Activated CD8-positive, alpha-beta T cell treated with anti-CD3 and anti-CD28 coated beads for 36 hours (primary cell): Measurements from ENCODE around the gene OSBPL7. TPM values are rescaled to one million over a fixed set of nuclear protein-coding genes. Genes with fewer than 3 reads are reported as not detected.
A peak's percentile ranks its signal among the peaks of the same experiment; 100 is the strongest.

Source experiments
- ATAC-seq: fragments of 200-7000 bp; cut with Tn5 transposase; one replicate; pipeline ENCODE4 v1.10.0; 2021; ENCODE audit warnings: mild to moderate bottlenecking, moderate library complexity
- CTCF ChIA-PET: fragments of 350-600 bp; sonication (Branson Sonifier 250); formaldehyde crosslinking; loops from one replicate; lab custom pipeline; 2021; ENCODE audit warnings: antibody characterized with exemption; lab: Charles Lee
- POLR2A ChIA-PET: fragments of 350-600 bp; sonication (Branson Sonifier 250); formaldehyde crosslinking; loops from one replicate; lab custom pipeline; 2021; ENCODE audit warnings: antibody characterized with exemption; lab: Charles Lee
- DNase-seq: peaks from one replicate; pipeline ENCODE4 v3.0.0-alpha.2; 2020
- H3K27ac Mint-ChIP-seq: one replicate; pipeline ENCODE4 v1.8.0; 2021; ENCODE audit warnings: mild to moderate bottlenecking, mixed read lengths
- H3K27me3 Mint-ChIP-seq: one replicate; pipeline ENCODE4 v1.8.0; 2021; ENCODE audit warnings: mixed read lengths
- H3K36me3 Mint-ChIP-seq: one replicate; pipeline ENCODE4 v1.8.0; 2021; ENCODE audit warnings: low read depth, mixed read lengths
- H3K4me1 Mint-ChIP-seq: one replicate; pipeline ENCODE4 v1.8.0; 2021; ENCODE audit warnings: low read depth, mixed read lengths
- H3K4me3 Mint-ChIP-seq: one replicate; pipeline ENCODE4 v1.8.0; 2021; ENCODE audit warnings: mild to moderate bottlenecking, moderate library complexity, mixed read lengths
- H3K9me3 Mint-ChIP-seq: one replicate; pipeline ENCODE4 v1.8.0; 2021; ENCODE audit warnings: mixed read lengths
- CTCF ChIP-seq: fragments of 200-600 bp; IDR thresholded peaks from one replicate; pipeline ENCODE4 v1.8.0; 2022; ENCODE audit warnings: antibody characterized with exemption, mild to moderate bottlenecking
- intact Hi-C: fragments of 100-400 bp; cut with micrococcal nuclease; formaldehyde crosslinking; loops from one replicate; pipeline ENCODE4 v1.10.0; 2022
- total RNA-seq, 2 experiments: library from RNA; stranded (reverse); gene quantifications; one replicate each; pipeline ENCODE4 v1.2.3, GENCODE V29; 2021

OSBPL7 gene
- total RNA-seq, 2 experiments from 2014 or later = 18.0 to 19.8 TPM

- POLR2A ChIA-PET = interaction anchor here (1.6 kb wide), 1 partner anchor 125 kb away, joined by 5 read pairs; no protein-coding TSS in a partner anchor
- Mint-ChIP-seq H3K4me1 (peaks cover 9% of the 10 kb centered on the region), H3K9me3 (no peaks in the 10 kb centered on the region), H3K27ac (no peak overlapping the region), H3K36me3 (no peaks in the 10 kb centered on the region), H3K4me3 (peak overlapping the region; percentile 66), H3K27me3 (peaks cover 58% of the 10 kb centered on the region)
- intact Hi-C loops = no loop called here
- TF ChIP-seq CTCF = peak; percentile 78
- CTCF ChIA-PET = interaction anchor here (0.6 to 1.9 kb wide), 26 partner anchors 8 to 144 kb away, joined by 3 to 22 read pairs (median 4); no protein-coding TSS in a partner anchor
- ATAC-seq = peak; percentile 97
- peak; percentile 70 for DNase-seq
Observed at GRCh38 chr17:47789611-47790561, 31.7 kb downstream of the OSBPL7 start.

GRCh38 chr17:47785538-47786123 lies 36.0 kb downstream of the OSBPL7 start:
- H3K4me3 Mint-ChIP-seq = no peak overlapping the region
- CTCF ChIA-PET = interaction anchor here (0.7 to 1.6 kb wide), 6 partner anchors 16 to 122 kb away, joined by 3 to 6 read pairs (median 3); no protein-coding TSS in a partner anchor
- POLR2A ChIA-PET = interaction anchor here (0.6 to 1.3 kb wide), 4 partner anchors 19 to 358 kb away, joined by 3 to 6 read pairs (median 3); partner anchors contain the start of gene TBX21
- no peaks in the 10 kb centered on the region for H3K9me3 Mint-ChIP-seq
- DNase-seq = peak; percentile 64
- TF ChIP-seq CTCF = no peak
- H3K27ac Mint-ChIP-seq = no peak overlapping the region
- H3K27me3 Mint-ChIP-seq = peaks cover 42% of the 10 kb centered on the region
- peaks cover 9% of the 10 kb centered on the region for H3K4me1 Mint-ChIP-seq
- intact Hi-C loops = no loop called here
- no peaks in the 10 kb centered on the region for H3K36me3 Mint-ChIP-seq
- no peak for ATAC-seq

GRCh38 chr17:47781397-47781796 lies 40.2 kb downstream of the OSBPL7 start:
- DNase-seq (no peak), ATAC-seq (no peak)
- intact Hi-C loops = no loop called here
- no peaks in the 10 kb centered on the region for H3K36me3 Mint-ChIP-seq
- POLR2A ChIA-PET = no interaction called here
- no peak overlapping the region for H3K27ac Mint-ChIP-seq
- TF ChIP-seq CTCF = no peak
- peaks cover 38% of the 10 kb centered on the region for H3K27me3 Mint-ChIP-seq
- CTCF ChIA-PET = interaction anchor here (1.2 to 3.4 kb wide), 5 partner anchors 9 to 108 kb away, joined by 3 to 11 read pairs (median 3); partner anchors contain the start of gene SCRN2
- H3K9me3 Mint-ChIP-seq = no peaks in the 10 kb centered on the region
- H3K4me1 Mint-ChIP-seq = no peaks in the 10 kb centered on the region
- no peak overlapping the region for H3K4me3 Mint-ChIP-seq

GRCh38 chr17:47778184-47778635 lies 43.4 kb downstream of the OSBPL7 start:
- no peaks in the 10 kb centered on the region for H3K4me1 Mint-ChIP-seq
- POLR2A ChIA-PET = interaction anchor here (0.6 kb wide), 1 partner anchor 165 kb away, joined by 4 read pairs; no protein-coding TSS in a partner anchor

More at GRCh38 chr17:47778184-47778635, 43.4 kb downstream of the OSBPL7 start:
- Mint-ChIP-seq H3K27ac (no peak overlapping the region), H3K27me3 (peaks cover 45% of the 10 kb centered on the region), H3K9me3 (no peaks in the 10 kb centered on the region), H3K4me3 (no peak overlapping the region), H3K36me3 (no peaks in the 10 kb centered on the region)
- CTCF ChIA-PET = interaction anchor here (0.8 kb wide), 1 partner anchor 23 kb away, joined by 3 read pairs; no protein-coding TSS in a partner anchor
- intact Hi-C loops = no loop called here
- DNase-seq (no peak), ATAC-seq (no peak)
- no peak for TF ChIP-seq CTCF
